ENCODE measurements around the gene NDE1.
"Not testable (repeated sequence)": the region's sequence is repeated elsewhere in the genome, so short reads cannot be mapped to it uniquely, and the experiment has no call there.

The NDE1 gene

GRCh38 chr16:15671530-15672117 is 21.6 kb downstream of the NDE1 start:
- H3K9me3 Mint-ChIP-seq, result no peaks in the 10 kb centered on the region
- peaks cover 30% of the 10 kb centered on the region for H3K4me1 Mint-ChIP-seq
- no peak for DNase-seq
- peak overlapping the region; percentile 85 for H3K27ac Mint-ChIP-seq
- H3K27me3 Mint-ChIP-seq (ENCODE audit: low read depth, poor library complexity), result no peaks in the 10 kb centered on the region
- peaks cover 34% of the 10 kb centered on the region for H3K36me3 Mint-ChIP-seq (ENCODE audit: low read depth)
- H3K4me3 Mint-ChIP-seq, result no peak overlapping the region
- TF ChIP-seq, protein P1, sequence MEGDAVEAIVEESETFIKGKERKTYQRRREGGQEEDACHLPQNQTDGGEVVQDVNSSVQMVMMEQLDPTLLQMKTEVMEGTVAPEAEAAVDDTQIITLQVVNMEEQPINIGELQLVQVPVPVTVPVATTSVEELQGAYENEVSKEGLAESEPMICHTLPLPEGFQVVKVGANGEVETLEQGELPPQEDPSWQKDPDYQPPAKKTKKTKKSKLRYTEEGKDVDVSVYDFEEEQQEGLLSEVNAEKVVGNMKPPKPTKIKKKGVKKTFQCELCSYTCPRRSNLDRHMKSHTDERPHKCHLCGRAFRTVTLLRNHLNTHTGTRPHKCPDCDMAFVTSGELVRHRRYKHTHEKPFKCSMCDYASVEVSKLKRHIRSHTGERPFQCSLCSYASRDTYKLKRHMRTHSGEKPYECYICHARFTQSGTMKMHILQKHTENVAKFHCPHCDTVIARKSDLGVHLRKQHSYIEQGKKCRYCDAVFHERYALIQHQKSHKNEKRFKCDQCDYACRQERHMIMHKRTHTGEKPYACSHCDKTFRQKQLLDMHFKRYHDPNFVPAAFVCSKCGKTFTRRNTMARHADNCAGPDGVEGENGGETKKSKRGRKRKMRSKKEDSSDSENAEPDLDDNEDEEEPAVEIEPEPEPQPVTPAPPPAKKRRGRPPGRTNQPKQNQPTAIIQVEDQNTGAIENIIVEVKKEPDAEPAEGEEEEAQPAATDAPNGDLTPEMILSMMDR (IDR thresholded peaks at IDR 0.05), result no peak

GRCh38 chr16:15672127-15672513 is 22.1 kb downstream of the NDE1 start:
- Mint-ChIP-seq H3K4me1 (peaks cover 34% of the 10 kb centered on the region), H3K36me3 (ENCODE audit: low read depth) (peaks cover 34% of the 10 kb centered on the region), H3K27ac (peak overlapping the region; percentile 85)
- H3K9me3 Mint-ChIP-seq; H3K4me3 Mint-ChIP-seq; H3K27me3 Mint-ChIP-seq (ENCODE audit: low read depth, poor library complexity); DNase-seq: not testable (repeated sequence)

DNA sequence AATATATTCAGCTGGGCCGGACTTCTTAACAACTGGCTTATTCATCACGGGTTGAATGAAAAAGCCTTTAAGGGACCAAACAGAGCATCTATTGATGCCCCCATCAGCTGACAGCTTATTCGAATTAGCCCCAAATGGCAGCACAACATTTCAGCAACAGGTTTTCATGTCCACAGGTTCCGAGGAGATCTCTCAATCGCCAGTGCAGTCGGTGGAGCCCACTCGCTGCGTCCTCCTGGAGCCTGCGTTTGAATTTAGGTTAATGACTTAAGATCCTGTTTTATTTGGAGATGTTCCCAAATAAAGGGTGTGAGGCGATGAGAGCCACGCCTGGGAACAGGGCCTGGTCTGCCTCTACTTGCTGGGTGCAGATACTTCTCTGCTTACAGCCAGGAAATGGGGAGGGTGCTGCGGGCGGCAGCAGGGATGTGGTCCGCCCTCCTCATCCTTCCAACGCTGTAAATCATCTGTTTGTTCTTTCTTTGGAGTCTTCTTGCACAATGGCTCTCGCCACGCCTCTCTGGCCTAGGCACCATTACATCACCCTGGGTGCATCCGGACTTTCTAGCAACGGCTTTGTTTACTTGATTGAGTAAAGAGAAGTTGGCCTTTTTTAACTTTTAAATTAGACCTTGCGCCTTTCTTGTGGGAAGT is 22.6 kb downstream of the NDE1 start:
- DNase-seq, result no peak
- Mint-ChIP-seq H3K27ac (peak overlapping the region; percentile 91), H3K9me3 (no peaks in the 10 kb centered on the region), H3K4me1 (peaks cover 34% of the 10 kb centered on the region), H3K36me3 (ENCODE audit: low read depth) (peaks cover 31% of the 10 kb centered on the region), H3K27me3 (ENCODE audit: low read depth, poor library complexity) (no peaks in the 10 kb centered on the region), H3K4me3 (no peak overlapping the region)
- TF ChIP-seq, protein P1 (IDR thresholded peaks at IDR 0.05), result no peak

GRCh38 chr16:15674571-15674970 is 24.5 kb downstream of the NDE1 start:
- Mint-ChIP-seq H3K4me1 (peaks cover 34% of the 10 kb centered on the region), H3K9me3 (no peaks in the 10 kb centered on the region), H3K27ac (no peak overlapping the region), H3K4me3 (no peak overlapping the region), H3K36me3 (ENCODE audit: low read depth) (peaks cover 39% of the 10 kb centered on the region), H3K27me3 (ENCODE audit: low read depth, poor library complexity) (no peaks in the 10 kb centered on the region)
- TF ChIP-seq, protein P1 (IDR thresholded peaks at IDR 0.05), result no peak
- DNase-seq, result no peak

DNA sequence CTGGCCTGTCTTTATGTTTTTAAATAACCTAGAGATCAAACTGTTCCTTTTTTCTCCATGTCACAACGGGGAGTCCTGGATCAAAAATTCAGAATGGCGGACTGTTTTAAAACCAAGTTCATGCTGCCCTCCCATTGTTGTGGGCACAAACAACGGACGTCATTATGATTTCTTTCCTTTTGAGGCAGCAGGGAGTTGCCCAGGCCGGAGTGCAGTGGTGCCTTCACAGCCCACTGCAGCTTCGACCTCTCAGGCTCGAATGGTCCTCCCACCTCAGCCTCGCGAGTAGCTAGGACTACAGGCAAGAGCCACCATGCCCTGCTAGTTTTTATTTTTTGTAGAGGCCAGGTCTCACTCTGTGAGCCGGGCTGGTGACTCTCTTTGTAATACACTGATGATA is 26.5 kb downstream of the NDE1 start:
- Mint-ChIP-seq H3K4me1 (peaks cover 40% of the 10 kb centered on the region), H3K27me3 (ENCODE audit: low read depth, poor library complexity) (no peaks in the 10 kb centered on the region), H3K4me3 (no peak overlapping the region), H3K36me3 (ENCODE audit: low read depth) (peaks cover 44% of the 10 kb centered on the region), H3K27ac (peak overlapping the region; percentile 93), H3K9me3 (no peaks in the 10 kb centered on the region)
- TF ChIP-seq, protein P1 (IDR thresholded peaks at IDR 0.05), result no peak
- peak; percentile 17 for DNase-seq

- Mint-ChIP-seq H3K36me3 (ENCODE audit: low read depth) (peaks cover 45% of the 10 kb centered on the region), H3K9me3 (no peaks in the 10 kb centered on the region), H3K4me1 (peaks cover 32% of the 10 kb centered on the region), H3K4me3 (no peak overlapping the region), H3K27me3 (ENCODE audit: low read depth, poor library complexity) (no peaks in the 10 kb centered on the region), H3K27ac (peak overlapping the region; percentile 70)
- no peak for DNase-seq
- TF ChIP-seq, protein P1 (IDR thresholded peaks at IDR 0.05), result no peak
Observed at GRCh38 chr16:15677447-15677846, 27.4 kb downstream of the NDE1 start.
